GM23248 (cell line): Measurements from ENCODE around the gene MYOD1.

ENCODE experiments used
- EZH2 ChIP-seq: fragments of 200-600 bp; sonication (generic); IDR thresholded peaks from 2 replicates; pipeline ENCODE4 v1.6.1; 2018; ENCODE audit warnings: antibody characterized with exemption, mild to moderate bottlenecking; ENCODE audit not compliant: insufficient read depth, poor library complexity, severe bottlenecking
- EZH2phosphoT487 ChIP-seq: fragments of 200-600 bp; sonication (generic); IDR thresholded peaks from 2 replicates; pipeline ENCODE4 v1.6.1; 2018; ENCODE audit warnings: antibody characterized with exemption, moderate library complexity, mild to moderate bottlenecking, low read depth; ENCODE audit not compliant: insufficient read depth

GRCh38 chr11:17730137-17730536 is 10.8 kb downstream of the MYOD1 start:
- no peak for TF ChIP-seq EZH2phosphoT487
- TF ChIP-seq EZH2 = no peak
